ENCODE data around the gene LAX1. TPM values are rescaled to one million over a fixed set of nuclear protein-coding genes. Genes with fewer than 3 reads are reported as not detected.

Gene LAX1
- total RNA-seq, 4 donors from 2014 or later: 1.2 to 5.4 TPM; not detected in 2

- intact Hi-C loops (cut with DNase I; ENCODE audit: low total_unique reads) (no loop called here), in situ Hi-C loops (cut with MboI; ENCODE audit: low pct_ligation_motif_present in 1 of 4, low pct_unique_long_range_greater_than_20kb in 1 of 4, low sequenced_read_pairs in 3 of 4) (no loop called here)
- no peak for DNase-seq
- Histone ChIP-seq H3K27me3 (no peaks in the 10 kb centered on the region), H3K9me3 (no peaks in the 10 kb centered on the region), H3K4me1 (no peaks in the 10 kb centered on the region), H3K4me3 (no peak overlapping the region), H3K36me3 (peaks cover 0 to 49% (median 23%) of the 10 kb centered on the region in 4 donors), H3K27ac (no peak overlapping the region)
- 48 to 69% methylated on average over 2 of the region's 2 CpGs for WGBS, 2 donors (ENCODE audit: low coverage in 1 of 2)
- TF ChIP-seq POLR2AphosphoS5 (IDR thresholded peaks at IDR 0.05): no peak
- TF ChIP-seq CTCF (IDR thresholded peaks at IDR 0.05): no peak
- no peak for TF ChIP-seq EP300 (IDR thresholded peaks at IDR 0.05; ENCODE audit: low read depth)
- no peak for TF ChIP-seq POLR2A (IDR thresholded peaks at IDR 0.05)
Measured at GRCh38 chr1:203726417-203726867, 38.5 kb upstream of the LAX1 start.

- 85 to 87% methylated on average over 6 to 7 of the region's 7 CpGs for WGBS, 2 donors (ENCODE audit: low coverage in 1 of 2)
Measured at GRCh38 chr1:203733009-203733863, 31.7 kb upstream of the LAX1 start.

GRCh38 chr1:203742436-203742835, 22.5 kb upstream of the LAX1 start:
- Histone ChIP-seq H3K36me3 (no peaks in the 10 kb centered on the region), H3K27ac (peak overlapping the region in 2 of 4 donors; percentile 29 to 71), H3K27me3 (no peaks in the 10 kb centered on the region), H3K4me1 (peaks cover 0 to 23% (median 2%) of the 10 kb centered on the region in 4 donors), H3K9me3 (no peaks in the 10 kb centered on the region), H3K4me3 (no peak overlapping the region)
- DNase-seq: no peak
- in situ Hi-C loops (cut with MboI; ENCODE audit: low pct_ligation_motif_present in 1 of 4, low pct_unique_long_range_greater_than_20kb in 1 of 4, low sequenced_read_pairs in 3 of 4): no loop called here
- intact Hi-C loops (cut with DNase I; ENCODE audit: low total_unique reads): no loop called here
- TF ChIP-seq POLR2AphosphoS5 (IDR thresholded peaks at IDR 0.05): no peak
- no peak for TF ChIP-seq CTCF (IDR thresholded peaks at IDR 0.05)
- no peak for TF ChIP-seq POLR2A (IDR thresholded peaks at IDR 0.05)
- TF ChIP-seq EP300 (IDR thresholded peaks at IDR 0.05; ENCODE audit: low read depth): no peak
- 70 to 83% methylated on average over 3 of the region's 3 CpGs for WGBS, 2 donors (ENCODE audit: low coverage in 1 of 2)

More at GRCh38 chr1:203733009-203733863, 31.7 kb upstream of the LAX1 start:
- H3K4me3 ChIP-seq: no peak overlapping the region
- in situ Hi-C loops (cut with MboI; ENCODE audit: low pct_ligation_motif_present in 1 of 4, low pct_unique_long_range_greater_than_20kb in 1 of 4, low sequenced_read_pairs in 3 of 4): no loop called here
- no peak for DNase-seq
- peaks cover 0 to 19% (median 7%) of the 10 kb centered on the region in 4 donors for H3K36me3 ChIP-seq
- H3K27ac ChIP-seq: no peak overlapping the region
- intact Hi-C loops (cut with DNase I; ENCODE audit: low total_unique reads): no loop called here
- H3K4me1 ChIP-seq: no peaks in the 10 kb centered on the region
- H3K9me3 ChIP-seq: no peaks in the 10 kb centered on the region
- H3K27me3 ChIP-seq: no peaks in the 10 kb centered on the region
- TF ChIP-seq POLR2AphosphoS5 (IDR thresholded peaks at IDR 0.05) (no peak), CTCF (IDR thresholded peaks at IDR 0.05) (no peak), POLR2A (IDR thresholded peaks at IDR 0.05) (no peak)

GRCh38 chr1:203743091-203743571, 21.9 kb upstream of the LAX1 start:
- TF ChIP-seq EP300 (IDR thresholded peaks at IDR 0.05; ENCODE audit: low read depth): no peak
- TF ChIP-seq POLR2AphosphoS5 (IDR thresholded peaks at IDR 0.05): no peak
- TF ChIP-seq POLR2A (IDR thresholded peaks at IDR 0.05): no peak
- TF ChIP-seq CTCF (IDR thresholded peaks at IDR 0.05): no peak
- WGBS, 2 donors (ENCODE audit: low coverage in 1 of 2): 54% methylated on average over 5 of the region's 5 CpGs; no CpG with 5 or more reads in 1 of the 2 donors
- Histone ChIP-seq H3K4me1 (peaks cover 0 to 23% (median 2%) of the 10 kb centered on the region in 4 donors), H3K4me3 (no peak overlapping the region), H3K27ac (peak overlapping the region; percentile 29 to 71 (median 58)), H3K27me3 (no peaks in the 10 kb centered on the region), H3K9me3 (no peaks in the 10 kb centered on the region), H3K36me3 (no peaks in the 10 kb centered on the region)
- DNase-seq: no peak
- in situ Hi-C loops (cut with MboI; ENCODE audit: low pct_ligation_motif_present in 1 of 4, low pct_unique_long_range_greater_than_20kb in 1 of 4, low sequenced_read_pairs in 3 of 4) (no loop called here), intact Hi-C loops (cut with DNase I; ENCODE audit: low total_unique reads) (no loop called here)
